Memory B cell (primary cell): ENCODE measurements around the gene IYD.

ENCODE experiments used
- ATAC-seq: fragments of 150-1000 bp; cut with Tn5 transposase; 2 replicates; pipeline ENCODE4 v1.10.0; 2021; ENCODE audit warnings: low read depth, mild to moderate bottlenecking, moderate library complexity
- DNase-seq, 2 donors: peaks; one replicate each; pipeline ENCODE4 v3.0.0; 2022; ENCODE audit warnings: low spot score in 2 of 2
- H3K27ac Mint-ChIP-seq: one replicate; pipeline ENCODE4 v1.8.0; 2022; ENCODE audit warnings: mild to moderate bottlenecking, moderate library complexity, mixed read lengths
- H3K27me3 Mint-ChIP-seq: one replicate; pipeline ENCODE4 v1.8.0; 2022; ENCODE audit warnings: mixed read lengths
- H3K36me3 Mint-ChIP-seq: one replicate; pipeline ENCODE4 v1.8.0; 2022; ENCODE audit warnings: mild to moderate bottlenecking, mixed read lengths
- H3K4me1 Mint-ChIP-seq: one replicate; pipeline ENCODE4 v1.8.0; 2022; ENCODE audit warnings: mixed read lengths
- H3K4me3 Mint-ChIP-seq: one replicate; pipeline ENCODE4 v1.8.0; 2022; ENCODE audit warnings: mild to moderate bottlenecking, moderate library complexity, mixed read lengths
- H3K9me3 Mint-ChIP-seq: one replicate; pipeline ENCODE4 v1.8.0; 2022; ENCODE audit warnings: mixed read lengths

Gene IYD

DNA sequence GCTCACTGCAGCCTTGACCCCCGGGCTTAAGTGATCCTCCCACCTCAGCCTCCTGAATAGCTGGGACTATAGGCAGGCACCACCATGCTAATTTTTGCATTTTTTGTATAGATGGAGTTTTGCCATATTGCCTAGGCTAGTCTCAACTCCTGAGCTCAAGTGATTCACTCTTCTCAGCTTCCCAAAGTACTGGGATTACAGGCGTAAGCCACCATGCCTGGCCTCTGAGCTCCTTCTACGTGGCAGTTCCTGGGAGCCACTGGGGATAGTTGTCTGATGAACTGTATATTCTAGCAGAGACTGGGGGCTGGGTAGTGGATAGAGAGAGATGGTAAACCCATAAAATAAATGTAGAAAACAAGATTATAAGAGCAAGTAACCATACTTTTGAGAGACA is 26.1 kb downstream of the IYD start:
- no peak for DNase-seq
- Mint-ChIP-seq H3K4me1 (peaks cover 2% of the 10 kb centered on the region), H3K9me3 (no peaks in the 10 kb centered on the region), H3K27ac (no peak overlapping the region), H3K4me3 (no peak overlapping the region), H3K36me3 (no peaks in the 10 kb centered on the region), H3K27me3 (peaks cover 4% of the 10 kb centered on the region)
- no peak for ATAC-seq

DNA sequence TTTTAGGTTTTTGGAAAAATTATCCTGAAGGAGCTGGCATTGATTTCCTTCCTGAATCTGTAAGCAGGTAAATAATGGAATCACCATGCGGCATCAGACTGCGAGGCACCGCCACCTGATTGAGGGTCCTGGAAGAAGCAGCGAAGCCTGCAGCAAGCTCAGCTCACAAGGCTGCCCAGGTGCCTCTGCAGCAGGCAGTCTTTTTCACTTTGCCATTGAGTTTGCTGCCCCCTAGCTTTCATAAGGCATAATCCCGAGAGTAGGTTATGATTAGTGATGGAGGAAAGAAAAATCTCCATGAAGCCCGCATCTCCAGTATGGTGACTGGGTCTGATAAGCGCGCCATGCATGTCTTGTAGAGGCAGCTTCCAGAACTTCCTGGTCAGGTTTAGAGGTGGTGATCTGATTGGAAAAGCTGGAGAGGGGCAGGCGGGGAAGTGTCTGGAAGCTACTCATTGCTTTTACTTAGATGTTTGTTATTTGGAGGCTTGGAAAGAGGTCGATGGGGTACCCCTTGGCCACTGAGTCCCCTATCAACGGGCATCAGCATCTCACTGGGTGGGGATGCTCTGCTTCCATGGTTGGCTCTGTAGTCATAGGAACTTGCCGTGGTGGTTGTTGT is 26.7 kb downstream of the IYD start:
- peaks cover 2% of the 10 kb centered on the region for H3K4me1 Mint-ChIP-seq
- no peak overlapping the region for H3K27ac Mint-ChIP-seq
- peaks cover 4% of the 10 kb centered on the region for H3K27me3 Mint-ChIP-seq
- DNase-seq, result peak; percentile 27 to 45
- ATAC-seq, result peak; percentile 91
- H3K9me3 Mint-ChIP-seq, result no peaks in the 10 kb centered on the region
- H3K36me3 Mint-ChIP-seq, result no peaks in the 10 kb centered on the region
- H3K4me3 Mint-ChIP-seq, result no peak overlapping the region

DNA sequence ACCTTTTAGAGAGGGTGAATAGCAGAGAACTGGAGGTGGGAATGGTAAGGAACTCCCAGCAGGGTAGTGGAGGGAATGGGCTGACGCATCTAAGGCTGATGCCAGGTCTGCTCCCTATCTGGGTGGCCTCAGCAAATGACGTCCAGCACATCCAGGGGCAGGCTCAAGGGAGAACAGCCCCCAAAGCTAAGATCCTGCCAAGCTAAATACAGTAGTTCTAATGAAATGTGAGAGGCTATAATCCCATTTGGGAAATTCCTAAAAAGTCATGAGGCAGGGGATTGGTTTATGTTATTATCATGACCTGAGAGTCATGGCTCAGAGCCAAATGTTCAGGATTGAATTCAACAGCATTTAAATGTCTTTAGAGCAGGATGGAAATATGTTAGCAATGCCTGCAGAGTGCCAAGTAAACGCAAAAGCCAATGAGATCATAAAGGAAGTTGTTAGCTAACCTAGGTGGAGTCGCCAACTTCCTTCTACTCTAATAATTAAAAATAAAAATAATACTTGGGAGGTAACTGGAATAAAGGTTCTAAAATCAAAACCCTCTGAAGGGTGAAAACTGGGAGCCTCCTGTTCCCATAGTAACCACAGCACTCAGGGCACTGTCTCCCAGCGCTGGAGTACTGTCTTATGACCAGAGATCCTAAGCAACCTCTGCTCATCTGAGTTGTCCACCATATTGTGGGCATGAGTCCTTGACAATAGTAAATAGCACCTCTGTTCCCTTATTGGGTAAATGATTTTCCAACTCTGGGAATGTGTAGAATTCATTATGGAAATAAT is 34.8 kb downstream of the IYD start:
- ATAC-seq (no peak), DNase-seq (no peak)
- Mint-ChIP-seq H3K36me3 (peaks cover 2% of the 10 kb centered on the region), H3K9me3 (peaks cover 8% of the 10 kb centered on the region), H3K27me3 (peaks cover 20% of the 10 kb centered on the region), H3K4me1 (no peaks in the 10 kb centered on the region), H3K4me3 (no peak overlapping the region), H3K27ac (no peak overlapping the region)

DNA sequence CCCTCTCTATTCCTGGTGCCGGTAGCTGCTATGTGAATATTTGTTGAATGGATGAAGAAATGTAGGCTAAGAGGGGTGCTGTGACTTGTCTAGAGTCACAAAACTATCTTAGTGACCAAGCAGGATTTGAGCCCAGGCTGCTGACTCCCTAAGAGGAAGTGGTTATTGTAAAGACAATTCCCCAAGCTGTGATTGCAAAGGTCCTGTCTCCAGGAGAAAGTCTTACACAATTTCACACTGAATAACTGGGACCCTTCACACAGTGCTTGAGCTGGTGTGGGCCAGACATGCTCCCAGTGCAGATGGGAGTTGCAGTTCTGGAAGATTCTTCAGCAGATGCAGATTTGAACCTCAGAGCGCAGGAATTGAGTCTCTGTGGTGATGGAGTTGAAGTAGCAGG is 38.1 kb downstream of the IYD start:
- Mint-ChIP-seq H3K9me3 (peaks cover 8% of the 10 kb centered on the region), H3K27me3 (peaks cover 15% of the 10 kb centered on the region), H3K4me3 (no peak overlapping the region), H3K27ac (no peak overlapping the region), H3K4me1 (peaks cover 4% of the 10 kb centered on the region), H3K36me3 (peaks cover 2% of the 10 kb centered on the region)
- DNase-seq (no peak), ATAC-seq (no peak)

DNA sequence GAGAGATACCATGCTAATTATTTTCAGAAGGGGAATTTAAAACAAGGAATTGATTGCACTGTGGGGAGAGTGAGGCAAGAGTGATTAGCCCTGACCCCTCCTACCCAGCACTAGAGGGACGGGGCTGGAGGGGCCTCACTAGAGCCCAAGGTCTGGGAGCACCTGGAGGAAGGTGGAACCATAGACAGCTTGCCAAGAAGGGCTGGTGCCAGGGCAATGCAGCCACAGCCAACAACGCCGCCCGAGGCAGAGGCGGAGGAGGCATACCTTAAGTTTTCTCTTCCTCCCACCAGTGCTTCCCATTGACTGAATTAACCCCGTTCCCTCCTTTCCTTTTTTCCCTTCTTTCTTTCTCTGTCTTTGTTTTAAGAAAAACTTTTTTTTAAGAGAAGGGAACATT is 40.0 kb downstream of the IYD start:
- Mint-ChIP-seq H3K27me3 (peaks cover 10% of the 10 kb centered on the region), H3K4me3 (no peak overlapping the region), H3K4me1 (peaks cover 4% of the 10 kb centered on the region), H3K9me3 (peaks cover 8% of the 10 kb centered on the region), H3K36me3 (peaks cover 2% of the 10 kb centered on the region), H3K27ac (no peak overlapping the region)
- DNase-seq, result no peak
- ATAC-seq, result no peak

DNA sequence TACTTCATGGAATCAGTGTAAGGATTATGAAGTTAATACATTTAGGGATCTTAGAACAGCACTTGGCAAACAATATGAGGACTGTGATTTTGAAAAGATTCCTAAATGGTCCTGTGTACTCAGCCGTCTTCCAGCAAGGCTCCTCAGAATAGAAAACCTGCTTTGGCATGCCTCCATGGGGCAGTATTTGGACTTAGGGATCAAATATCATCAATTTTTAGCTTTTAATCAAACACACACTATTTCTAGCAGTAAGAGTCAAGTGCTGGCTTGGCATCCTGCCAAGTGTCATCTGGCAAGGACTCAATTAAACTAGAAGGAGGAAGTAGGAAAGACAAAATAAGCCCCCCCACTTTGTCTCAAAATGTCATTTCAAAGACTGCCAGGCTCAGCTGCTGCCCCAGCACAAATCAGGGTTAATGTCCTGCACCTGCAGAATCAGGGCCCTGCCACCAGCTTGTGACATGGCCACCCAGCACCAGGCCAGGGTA is 40.8 kb downstream of the IYD start:
- peaks cover 11% of the 10 kb centered on the region for H3K27me3 Mint-ChIP-seq
- ATAC-seq, result peak; percentile 74

DNA sequence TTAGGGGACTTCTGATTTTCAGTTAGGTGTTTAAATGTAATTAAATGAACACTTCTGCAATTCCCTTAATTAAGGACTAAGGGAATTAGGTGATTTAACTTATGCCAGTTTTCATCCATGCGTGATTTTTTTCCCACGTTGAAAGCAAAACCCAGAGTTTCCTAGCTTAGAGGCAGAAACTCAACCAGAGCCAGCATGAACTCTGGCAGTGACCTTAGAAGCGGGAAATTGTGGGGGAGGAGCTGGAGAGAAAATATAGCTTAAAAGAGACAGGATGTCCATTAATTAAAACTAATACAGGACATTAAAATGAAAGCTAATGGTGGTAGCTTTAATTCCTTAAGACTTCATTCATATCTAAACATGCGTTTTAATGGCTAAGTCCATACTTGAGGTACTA is 41.6 kb downstream of the IYD start:
- peaks cover 5% of the 10 kb centered on the region for H3K9me3 Mint-ChIP-seq
- DNase-seq (no peak), ATAC-seq (no peak)
- peaks cover 2% of the 10 kb centered on the region for H3K36me3 Mint-ChIP-seq
- no peak overlapping the region for H3K27ac Mint-ChIP-seq
- peaks cover 11% of the 10 kb centered on the region for H3K27me3 Mint-ChIP-seq
- H3K4me1 Mint-ChIP-seq, result peaks cover 4% of the 10 kb centered on the region
- H3K4me3 Mint-ChIP-seq, result no peak overlapping the region

More for the DNA sequence above, 40.8 kb downstream of the IYD start:
- peaks cover 4% of the 10 kb centered on the region for H3K4me1 Mint-ChIP-seq
- peak; percentile 44 to 58 for DNase-seq
- H3K36me3 Mint-ChIP-seq, result peaks cover 2% of the 10 kb centered on the region
- H3K9me3 Mint-ChIP-seq, result peaks cover 8% of the 10 kb centered on the region
- H3K4me3 Mint-ChIP-seq, result no peak overlapping the region
- no peak overlapping the region for H3K27ac Mint-ChIP-seq

DNA sequence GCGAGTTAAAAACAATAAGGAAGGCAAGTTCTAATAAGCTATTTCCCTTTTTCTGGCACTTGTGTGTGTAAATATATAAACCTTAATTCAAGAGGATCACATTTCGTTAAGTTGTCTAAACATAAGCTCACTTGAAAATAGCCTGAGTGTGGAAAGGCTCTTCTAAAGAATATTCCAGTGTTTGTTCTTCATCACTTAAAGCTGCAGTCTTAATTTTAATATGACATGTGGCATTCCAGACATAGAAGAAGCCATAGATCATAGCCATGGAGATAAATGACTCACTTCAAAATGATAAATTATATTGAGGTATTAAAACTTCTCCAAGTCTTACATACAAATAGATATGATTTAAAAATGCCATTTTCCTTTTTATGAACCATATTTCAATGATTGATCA is 42.1 kb downstream of the IYD start:
- Mint-ChIP-seq H3K4me3 (no peak overlapping the region), H3K27ac (no peak overlapping the region), H3K36me3 (peaks cover 2% of the 10 kb centered on the region), H3K9me3 (peaks cover 4% of the 10 kb centered on the region), H3K4me1 (peaks cover 4% of the 10 kb centered on the region), H3K27me3 (peaks cover 11% of the 10 kb centered on the region)
- ATAC-seq, result no peak
- no peak for DNase-seq

DNA sequence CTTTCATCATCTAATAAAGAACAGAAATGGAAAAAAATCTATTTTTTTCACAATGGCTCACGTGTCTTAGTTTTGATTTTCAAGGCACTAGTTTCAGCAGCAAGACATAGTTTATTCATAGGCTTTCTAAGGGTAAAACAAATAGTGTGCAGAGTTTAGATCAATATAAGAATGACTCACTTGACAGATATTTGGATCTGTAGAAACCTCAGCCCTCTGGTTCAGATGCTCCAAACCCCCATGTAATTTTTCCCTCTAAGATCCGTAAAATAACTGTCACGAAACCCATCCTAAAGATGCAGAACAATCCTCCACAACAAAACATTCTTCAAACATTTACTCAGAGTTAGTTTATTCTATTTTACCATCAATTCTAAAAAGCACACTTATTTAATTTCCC is 43.4 kb downstream of the IYD start:
- no peak overlapping the region for H3K27ac Mint-ChIP-seq
- H3K36me3 Mint-ChIP-seq, result no peaks in the 10 kb centered on the region
- H3K4me1 Mint-ChIP-seq, result peaks cover 4% of the 10 kb centered on the region
- DNase-seq (no peak), ATAC-seq (no peak)
- H3K9me3 Mint-ChIP-seq, result no peaks in the 10 kb centered on the region
- no peak overlapping the region for H3K4me3 Mint-ChIP-seq
- peaks cover 8% of the 10 kb centered on the region for H3K27me3 Mint-ChIP-seq

DNA sequence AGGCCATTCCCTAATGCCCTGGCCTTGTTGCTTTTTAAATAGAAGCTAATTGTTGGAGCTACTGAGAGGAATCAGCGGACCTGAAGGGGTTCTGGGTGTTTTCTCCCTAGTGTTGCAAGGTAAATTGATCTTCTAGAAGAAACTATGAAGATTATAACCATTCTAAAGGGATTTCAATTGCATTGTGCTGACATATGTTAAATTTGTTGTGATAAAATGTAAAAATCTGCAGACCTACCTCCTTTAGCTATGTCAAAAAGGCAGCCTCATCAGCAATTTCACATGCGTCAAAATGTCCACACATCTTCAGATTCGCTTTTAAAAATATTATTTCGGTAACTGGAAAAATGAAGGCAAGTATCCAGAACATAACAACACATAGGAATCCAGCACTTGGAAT is 44.4 kb downstream of the IYD start:
- H3K9me3 Mint-ChIP-seq, result no peaks in the 10 kb centered on the region
- no peak for DNase-seq
- peaks cover 4% of the 10 kb centered on the region for H3K27me3 Mint-ChIP-seq
- no peak for ATAC-seq
- H3K36me3 Mint-ChIP-seq, result no peaks in the 10 kb centered on the region
- no peak overlapping the region for H3K27ac Mint-ChIP-seq
- H3K4me1 Mint-ChIP-seq, result peaks cover 4% of the 10 kb centered on the region
- no peak overlapping the region for H3K4me3 Mint-ChIP-seq

DNA sequence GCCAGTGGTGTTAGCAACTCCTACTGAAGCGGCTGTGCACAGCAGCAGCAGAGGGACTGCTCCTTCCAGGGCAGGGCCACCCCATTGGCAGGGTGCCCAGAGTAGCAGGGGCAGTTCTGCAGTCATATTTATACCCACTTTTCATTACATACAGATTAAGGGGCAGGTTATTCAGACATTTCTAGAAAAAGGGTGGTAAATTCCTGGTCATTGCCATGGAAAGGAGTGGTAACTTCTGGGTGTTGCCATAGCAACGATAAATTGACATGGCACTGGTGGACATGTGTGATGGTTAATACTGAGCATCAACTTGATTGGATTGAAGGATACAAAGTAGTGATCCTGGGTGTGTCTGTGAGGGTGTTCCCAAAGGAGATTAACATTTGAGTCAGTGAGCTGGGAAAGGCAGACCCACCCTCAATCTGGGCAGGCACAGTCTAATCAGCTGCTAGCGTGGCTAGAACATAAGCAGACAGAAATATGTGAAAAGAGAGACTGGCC is 45.0 kb downstream of the IYD start:
- Mint-ChIP-seq H3K9me3 (no peaks in the 10 kb centered on the region), H3K27ac (no peak overlapping the region), H3K4me3 (no peak overlapping the region)

DNA sequence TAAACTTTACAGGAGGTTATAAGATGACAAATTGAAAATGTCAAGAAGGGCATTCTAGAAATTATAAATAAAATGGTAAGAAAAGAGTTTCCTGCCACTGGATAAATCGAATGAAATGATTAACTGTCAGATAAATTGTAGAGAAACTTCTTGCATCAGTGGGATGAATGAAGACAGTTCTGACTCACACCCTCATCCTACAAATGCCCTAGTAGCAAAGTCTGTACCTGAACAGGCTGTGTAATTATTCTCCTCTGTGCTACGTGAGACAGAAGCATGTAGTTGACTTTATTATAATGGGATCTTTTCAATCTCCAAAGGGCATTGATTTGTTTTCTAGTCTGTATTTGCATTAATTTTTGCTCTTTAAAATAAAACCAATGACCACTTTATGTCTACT is 47.3 kb downstream of the IYD start:
- Mint-ChIP-seq H3K9me3 (no peaks in the 10 kb centered on the region), H3K4me3 (no peak overlapping the region), H3K4me1 (peaks cover 6% of the 10 kb centered on the region), H3K27ac (no peak overlapping the region), H3K36me3 (no peaks in the 10 kb centered on the region), H3K27me3 (peaks cover 4% of the 10 kb centered on the region)
- ATAC-seq, result no peak
- DNase-seq, result no peak

More for the DNA sequence above, 45.0 kb downstream of the IYD start:
- Mint-ChIP-seq H3K27me3 (peaks cover 4% of the 10 kb centered on the region), H3K36me3 (no peaks in the 10 kb centered on the region), H3K4me1 (peaks cover 4% of the 10 kb centered on the region)
- ATAC-seq (no peak), DNase-seq (no peak)

DNA sequence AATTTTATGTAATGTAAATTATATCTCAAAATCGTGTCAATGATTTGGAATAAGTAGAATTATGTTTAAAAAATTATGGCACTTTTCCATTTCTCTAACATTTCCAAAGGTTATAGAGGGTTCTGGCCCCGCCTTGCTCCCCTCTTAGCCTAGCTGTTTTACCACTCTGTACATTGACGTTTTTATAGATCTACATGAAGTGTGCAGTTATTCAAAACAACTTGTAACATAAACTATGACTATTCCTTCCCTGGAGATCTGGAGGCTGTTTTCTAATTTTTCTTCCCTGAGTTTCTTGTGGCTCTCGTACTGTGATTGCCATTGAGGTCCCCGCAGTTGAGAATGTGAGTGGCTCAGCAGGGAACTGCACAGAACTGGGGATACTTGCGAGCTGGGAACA is 48.4 kb downstream of the IYD start:
- Mint-ChIP-seq H3K27me3 (peaks cover 4% of the 10 kb centered on the region), H3K27ac (no peak overlapping the region), H3K36me3 (no peaks in the 10 kb centered on the region), H3K9me3 (no peaks in the 10 kb centered on the region), H3K4me1 (peaks cover 6% of the 10 kb centered on the region), H3K4me3 (no peak overlapping the region)
- ATAC-seq (no peak), DNase-seq (no peak)

DNA sequence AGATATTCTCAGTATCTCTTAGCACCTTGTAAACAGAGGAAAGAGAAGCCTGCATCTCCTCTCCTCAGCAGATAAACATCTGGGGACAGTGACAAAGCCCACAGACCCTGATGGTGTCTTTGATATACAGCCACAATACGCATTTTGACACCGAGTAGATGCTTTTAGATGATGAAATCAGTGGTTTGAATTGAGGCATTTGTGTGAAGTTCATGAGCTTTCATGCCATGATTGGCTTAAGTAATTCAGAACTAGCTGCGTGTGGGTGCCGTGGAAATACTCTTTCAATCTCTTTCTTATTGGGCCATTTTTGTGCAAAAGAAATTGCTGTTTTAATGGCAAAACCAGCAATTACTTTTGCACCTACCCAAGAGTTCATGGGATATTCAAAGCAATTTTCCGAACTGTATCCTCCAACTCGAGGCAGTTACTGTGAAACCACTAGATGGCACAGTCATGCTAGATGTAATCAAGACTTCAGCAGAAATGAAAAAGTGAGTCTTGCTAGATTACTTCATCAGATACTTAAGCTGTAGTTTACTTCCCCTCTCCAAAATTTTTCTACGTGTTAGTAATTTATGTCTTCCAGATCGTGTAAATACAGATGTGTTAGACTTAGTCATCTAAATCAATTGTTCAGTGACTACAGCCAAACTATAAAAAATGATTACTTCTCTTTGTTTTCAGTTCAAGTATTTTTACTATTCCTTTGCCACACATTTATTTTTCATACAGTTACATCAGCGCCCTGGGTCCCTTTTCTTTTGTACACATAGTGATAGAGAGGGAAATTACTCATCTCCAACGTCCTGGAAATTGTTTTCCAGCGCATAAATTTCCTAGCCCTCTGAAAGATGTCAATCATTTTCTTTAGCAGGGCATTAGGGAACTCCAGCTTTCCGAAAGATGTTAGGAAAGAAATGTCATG is 49.4 kb downstream of the IYD start:
- DNase-seq (peak in 1 of 2 donors; percentile 65), ATAC-seq (peak; percentile 89)
- peak overlapping the region; percentile 94 for H3K27ac Mint-ChIP-seq

More for the DNA sequence above, 49.4 kb downstream of the IYD start:
- no peaks in the 10 kb centered on the region for H3K36me3 Mint-ChIP-seq
- H3K4me1 Mint-ChIP-seq, result peaks cover 6% of the 10 kb centered on the region
- peak overlapping the region; percentile 78 for H3K4me3 Mint-ChIP-seq
- H3K9me3 Mint-ChIP-seq, result no peaks in the 10 kb centered on the region
- H3K27me3 Mint-ChIP-seq, result peaks cover 4% of the 10 kb centered on the region
